ENCODE data around the gene ATP5ME. TPM values are rescaled to one million over a fixed set of nuclear protein-coding genes. Genes with fewer than 3 reads are reported as not detected.

The ATP5ME gene
- polyA plus RNA-seq, 1 of the 3 experiments (the other 2 are of a cell fraction) = 1,185 TPM

DNA sequence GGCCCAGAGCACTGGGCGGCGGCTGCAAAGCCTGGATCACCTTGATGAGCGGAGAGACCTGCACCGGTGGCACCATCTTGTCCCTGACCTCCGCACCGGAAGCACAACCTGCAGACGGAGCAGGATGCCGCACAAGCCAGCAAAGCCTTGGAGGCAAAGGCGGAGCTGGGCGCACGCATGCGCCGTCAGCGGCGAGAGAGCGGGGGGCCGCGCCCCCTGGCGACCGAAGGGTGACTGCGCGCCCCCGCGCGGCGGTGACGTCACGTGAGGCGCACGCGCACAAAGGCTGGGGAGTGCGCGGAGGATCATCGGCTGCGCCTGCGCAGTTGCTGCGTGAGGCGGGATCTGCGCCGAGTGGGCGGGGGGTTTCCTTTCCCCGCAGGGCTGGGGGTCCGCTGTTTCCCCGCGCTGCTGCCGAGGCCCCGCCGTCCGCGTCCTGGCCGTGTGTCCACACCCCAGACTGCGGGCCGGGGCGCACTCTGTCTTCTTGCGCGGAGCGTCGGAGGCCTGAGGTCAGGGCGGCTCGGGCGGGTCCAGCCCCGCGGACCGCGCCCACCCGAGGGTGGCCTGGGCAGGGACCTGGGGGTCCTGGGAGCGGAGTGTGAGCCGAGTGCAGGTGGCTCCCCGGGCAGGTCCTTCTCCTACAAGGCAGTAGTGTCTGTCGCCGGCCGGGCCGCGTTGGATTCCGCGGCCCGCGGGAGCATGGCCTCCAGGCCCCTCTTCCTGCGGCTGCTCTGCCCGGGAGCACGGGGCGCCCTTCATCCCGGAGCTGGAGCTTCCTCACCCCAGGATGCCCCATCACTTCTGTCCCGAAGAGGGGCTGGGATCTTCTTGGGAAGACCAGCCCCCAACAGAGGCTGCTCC, at the start of gene ATP5ME, which contains the start of gene MYL5 (continued):
- TF ChIP-seq FOSL2 (IDR thresholded peaks at IDR 0.05; ENCODE audit: borderline replicate concordance, low read depth) (no peak), RXRA (IDR thresholded peaks at IDR 0.05; ENCODE audit: borderline replicate concordance, low read depth) (no peak), YY1 (IDR thresholded peaks at IDR 0.05; ENCODE audit: low read depth) (peak; percentile 88), EP300 (IDR thresholded peaks at IDR 0.05; ENCODE audit: borderline replicate concordance in 1 of 2, low read depth in 1 of 2, low read length in 1 of 2) (no peak), RAD21 (IDR thresholded peaks at IDR 0.05; ENCODE audit: low read length) (peak; percentile 49), POLR2AphosphoS5 (IDR thresholded peaks at IDR 0.05; ENCODE audit: low read depth, low read length) (peak; percentile 86), ELF1 (IDR thresholded peaks at IDR 0.05) (no peak), SMC3 (IDR thresholded peaks at IDR 0.05; ENCODE audit: low read depth, low read length) (peak; percentile 69), TAF1 (IDR thresholded peaks at IDR 0.05; ENCODE audit: borderline replicate concordance, low read depth, low read length) (peak; percentile 88), GABPA (IDR thresholded peaks at IDR 0.05; ENCODE audit: low read depth) (peak; percentile 87), JUND (IDR thresholded peaks at IDR 0.05) (no peak)
- TF ChIP-seq, protein P1, sequence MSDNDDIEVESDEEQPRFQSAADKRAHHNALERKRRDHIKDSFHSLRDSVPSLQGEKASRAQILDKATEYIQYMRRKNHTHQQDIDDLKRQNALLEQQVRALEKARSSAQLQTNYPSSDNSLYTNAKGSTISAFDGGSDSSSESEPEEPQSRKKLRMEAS (IDR thresholded peaks at IDR 0.05; ENCODE audit: low read depth) = 0 out of 2 replicates have a peak, but pooled peaks have one; percentile 13
- TF ChIP-seq, protein P2, sequence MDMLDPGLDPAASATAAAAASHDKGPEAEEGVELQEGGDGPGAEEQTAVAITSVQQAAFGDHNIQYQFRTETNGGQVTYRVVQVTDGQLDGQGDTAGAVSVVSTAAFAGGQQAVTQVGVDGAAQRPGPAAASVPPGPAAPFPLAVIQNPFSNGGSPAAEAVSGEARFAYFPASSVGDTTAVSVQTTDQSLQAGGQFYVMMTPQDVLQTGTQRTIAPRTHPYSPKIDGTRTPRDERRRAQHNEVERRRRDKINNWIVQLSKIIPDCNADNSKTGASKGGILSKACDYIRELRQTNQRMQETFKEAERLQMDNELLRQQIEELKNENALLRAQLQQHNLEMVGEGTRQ (IDR thresholded peaks at IDR 0.05; ENCODE audit: borderline replicate concordance, low read depth, low read length) = peak; percentile 53; the same call in 1 of the 2 replicates

DNA sequence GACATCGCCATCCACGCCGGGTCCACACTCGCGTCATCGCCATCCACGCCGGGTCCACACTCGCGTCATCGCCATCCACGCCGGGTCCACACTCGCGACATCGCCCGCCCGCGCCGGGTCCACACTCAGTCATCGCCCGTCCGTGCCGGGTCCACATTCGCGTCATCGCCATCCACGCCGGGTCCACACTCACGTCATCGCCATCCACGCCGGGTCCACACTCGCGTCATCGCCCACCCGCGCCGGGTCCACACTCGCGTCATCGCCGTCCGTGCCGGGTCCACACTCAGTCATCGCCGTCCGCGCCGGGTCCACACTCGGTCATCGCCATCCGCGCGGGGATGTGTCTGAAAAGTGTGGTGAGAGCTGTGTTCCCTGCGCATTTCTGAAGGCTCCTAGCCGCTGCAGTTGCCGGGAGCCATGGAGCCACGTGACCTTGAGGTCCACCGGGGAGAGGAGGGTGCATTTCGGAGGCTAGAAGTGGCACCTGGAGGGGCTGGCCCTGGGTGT, 48.8 kb upstream of the ATP5ME start:
- H3K27ac ChIP-seq (ENCODE audit: low read depth in 2 of 2, low read length in 1 of 2) = no peak overlapping the region
- H3K4me1 ChIP-seq (ENCODE audit: control insufficient read depth in 1 of 2, insufficient read depth in 2 of 2, low read depth in 1 of 2, low read length in 1 of 2) = peaks cover 0 to 11% of the 10 kb centered on the region in 2 experiments; a peak in 2 of 4 replicates

More for the DNA sequence above, 48.8 kb upstream of the ATP5ME start:
- no peaks in the 10 kb centered on the region for H3K9me2 ChIP-seq
- no peak overlapping the region for H3K9ac ChIP-seq
- no peaks in the 10 kb centered on the region for H3K9me3 ChIP-seq
- H3K27me3 ChIP-seq (ENCODE audit: insufficient read depth) = no peaks in the 10 kb centered on the region
- DNase-seq = no peak
- H3K79me2 ChIP-seq (ENCODE audit: insufficient read depth) = peaks cover 88% of the 10 kb centered on the region
- ChIA-PET CTCF (interaction anchor here (2.2 kb wide), 1 partner anchor 10 kb away, joined by 6 read pairs; no protein-coding TSS in a partner anchor), POLR2A (no interaction called here)
- no peak overlapping the region for H3K4me3 ChIP-seq (ENCODE audit: low read depth in 2 of 2, low read length in 1 of 2)
- 99% methylated on average over 60 of the region's 61 CpGs for WGBS (ENCODE audit: low lambda C conversion rate)
- no peak overlapping the region for H3K4me2 ChIP-seq
- no peaks in the 10 kb centered on the region for H3F3A ChIP-seq (replicated peaks; ENCODE audit: insufficient read depth)
- H2AFZ ChIP-seq (ENCODE audit: low read depth) = no peak overlapping the region
- TF ChIP-seq, protein P3, sequence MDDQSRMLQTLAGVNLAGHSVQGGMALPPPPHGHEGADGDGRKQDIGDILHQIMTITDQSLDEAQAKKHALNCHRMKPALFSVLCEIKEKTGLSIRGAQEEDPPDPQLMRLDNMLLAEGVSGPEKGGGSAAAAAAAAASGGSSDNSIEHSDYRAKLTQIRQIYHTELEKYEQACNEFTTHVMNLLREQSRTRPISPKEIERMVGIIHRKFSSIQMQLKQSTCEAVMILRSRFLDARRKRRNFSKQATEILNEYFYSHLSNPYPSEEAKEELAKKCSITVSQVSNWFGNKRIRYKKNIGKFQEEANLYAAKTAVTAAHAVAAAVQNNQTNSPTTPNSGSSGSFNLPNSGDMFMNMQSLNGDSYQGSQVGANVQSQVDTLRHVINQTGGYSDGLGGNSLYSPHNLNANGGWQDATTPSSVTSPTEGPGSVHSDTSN (IDR thresholded peaks at IDR 0.05) = no peak
- TF ChIP-seq NFIC (IDR thresholded peaks at IDR 0.05; ENCODE audit: borderline replicate concordance) (no peak), EP300 (IDR thresholded peaks at IDR 0.05; ENCODE audit: borderline replicate concordance in 1 of 2, low read depth in 1 of 2, low read length in 1 of 2) (no peak), CHD2 (IDR thresholded peaks at IDR 0.05; ENCODE audit: low read length, partially characterized antibody) (no peak), JUND (IDR thresholded peaks at IDR 0.05) (no peak), FOSL2 (IDR thresholded peaks at IDR 0.05; ENCODE audit: borderline replicate concordance, low read depth) (no peak), FOXJ3 (CRISPR knock-in tag; IDR thresholded peaks at IDR 0.05) (no peak)
- peaks cover 92% of the 10 kb centered on the region for H4K20me1 ChIP-seq (ENCODE audit: insufficient read depth)
- H3K36me3 ChIP-seq (replicated peaks in 1 of 2; ENCODE audit: control insufficient read depth in 1 of 2, insufficient read depth in 2 of 2, low read length in 1 of 2) = no peaks in the 10 kb centered on the region

All from SK-N-SH (cell line).